DOHH2 (cell line): Measurements from ENCODE around the gene HSPH1.

Experiments
- EZH2phosphoT487 ChIP-seq: fragments of 200-600 bp; sonication (generic); IDR thresholded peaks from 2 replicates; pipeline ENCODE4 v1.6.1; 2017; ENCODE audit warnings: borderline replicate concordance, mild to moderate bottlenecking, antibody characterized with exemption, low read length, moderate library complexity, mixed read lengths
- TF ChIP-seq, protein P1 (sequence below): fragments of 200-600 bp; sonication (generic); IDR thresholded peaks from one replicate; pipeline ENCODE4 v1.5.1; 2014; ENCODE audit warnings: antibody characterized with exemption, mild to moderate bottlenecking, low read depth, low read length; ENCODE audit not compliant: poor library complexity, severe bottlenecking

DNA sequence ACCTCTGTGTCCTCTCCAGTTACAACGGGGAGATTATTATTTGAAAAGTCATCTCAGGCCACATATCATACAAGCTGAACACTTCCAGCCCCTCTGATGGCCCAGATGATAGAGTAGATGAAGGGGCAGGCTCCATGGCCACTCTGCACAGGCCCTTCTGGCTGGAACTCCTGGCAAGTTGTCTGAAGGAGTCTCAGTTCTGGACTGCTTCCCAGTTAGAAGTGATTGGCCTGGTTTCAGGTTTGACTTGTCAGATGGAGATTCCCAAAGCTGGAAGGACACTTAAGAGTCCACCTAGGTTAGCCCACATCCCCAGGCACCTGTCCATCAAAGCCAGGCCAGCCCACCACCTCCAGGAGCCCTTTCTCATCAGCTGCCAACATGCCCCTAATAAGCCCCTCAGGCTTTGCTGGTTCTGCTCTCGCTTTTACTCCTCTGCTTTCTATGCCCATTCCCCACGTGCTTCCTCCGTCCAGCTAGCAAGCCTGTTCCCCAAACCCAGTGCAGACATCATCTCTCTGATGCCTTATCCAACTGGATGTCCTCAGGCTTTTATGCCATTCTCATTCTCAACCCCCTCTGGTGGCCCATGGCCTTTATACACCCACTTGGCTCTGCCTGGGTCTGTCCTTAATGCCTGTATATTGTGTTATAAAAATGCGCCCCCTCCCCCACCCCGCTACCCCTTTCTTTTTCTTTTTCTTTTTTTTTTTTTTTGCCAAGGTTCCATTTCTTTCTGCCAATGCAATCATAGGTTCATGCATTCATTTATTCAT lies 56.5 kb downstream of the HSPH1 start:
- TF ChIP-seq, protein P1, sequence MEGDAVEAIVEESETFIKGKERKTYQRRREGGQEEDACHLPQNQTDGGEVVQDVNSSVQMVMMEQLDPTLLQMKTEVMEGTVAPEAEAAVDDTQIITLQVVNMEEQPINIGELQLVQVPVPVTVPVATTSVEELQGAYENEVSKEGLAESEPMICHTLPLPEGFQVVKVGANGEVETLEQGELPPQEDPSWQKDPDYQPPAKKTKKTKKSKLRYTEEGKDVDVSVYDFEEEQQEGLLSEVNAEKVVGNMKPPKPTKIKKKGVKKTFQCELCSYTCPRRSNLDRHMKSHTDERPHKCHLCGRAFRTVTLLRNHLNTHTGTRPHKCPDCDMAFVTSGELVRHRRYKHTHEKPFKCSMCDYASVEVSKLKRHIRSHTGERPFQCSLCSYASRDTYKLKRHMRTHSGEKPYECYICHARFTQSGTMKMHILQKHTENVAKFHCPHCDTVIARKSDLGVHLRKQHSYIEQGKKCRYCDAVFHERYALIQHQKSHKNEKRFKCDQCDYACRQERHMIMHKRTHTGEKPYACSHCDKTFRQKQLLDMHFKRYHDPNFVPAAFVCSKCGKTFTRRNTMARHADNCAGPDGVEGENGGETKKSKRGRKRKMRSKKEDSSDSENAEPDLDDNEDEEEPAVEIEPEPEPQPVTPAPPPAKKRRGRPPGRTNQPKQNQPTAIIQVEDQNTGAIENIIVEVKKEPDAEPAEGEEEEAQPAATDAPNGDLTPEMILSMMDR, result no peak
- TF ChIP-seq EZH2phosphoT487, result no peak
